Measurements from ENCODE around the gene ASB5.

ASB5 gene

DNA sequence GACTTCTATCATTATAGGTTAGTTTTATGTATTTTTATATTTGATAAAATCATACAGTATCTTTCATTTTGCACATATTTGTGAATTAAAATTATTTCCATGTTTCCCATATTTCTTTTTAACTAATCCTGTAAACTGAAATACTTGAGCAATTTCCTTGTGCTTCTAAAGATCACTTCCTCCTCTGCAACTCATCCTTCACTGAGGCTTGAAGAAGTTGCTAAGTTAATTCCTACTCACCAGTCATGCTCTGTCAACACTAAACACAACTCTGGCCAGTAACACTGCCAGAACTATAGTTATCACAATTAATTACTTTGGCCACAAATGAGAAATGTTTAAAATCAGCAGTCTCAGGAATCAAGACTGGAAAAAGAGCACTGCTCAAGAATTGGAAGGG lies 80.4 kb downstream of the ASB5 start:
- peaks cover 25% of the 10 kb centered on the region for H3K4me1 Mint-ChIP-seq (ENCODE audit: low read depth)
- no peak overlapping the region for H3K4me3 Mint-ChIP-seq
- no peak for DNase-seq
- no peaks in the 10 kb centered on the region for H3K9me3 Mint-ChIP-seq
- no peak overlapping the region for H3K27ac Mint-ChIP-seq
- H3K27me3 Mint-ChIP-seq: peaks cover 73% of the 10 kb centered on the region
- H3K36me3 Mint-ChIP-seq (ENCODE audit: low read depth): no peaks in the 10 kb centered on the region

- Mint-ChIP-seq H3K27me3 (peaks cover 75% of the 10 kb centered on the region), H3K9me3 (no peaks in the 10 kb centered on the region), H3K4me3 (no peak overlapping the region)
Observed at GRCh38 chr4:176187624-176188023, 81.4 kb downstream of the ASB5 start.

DNA sequence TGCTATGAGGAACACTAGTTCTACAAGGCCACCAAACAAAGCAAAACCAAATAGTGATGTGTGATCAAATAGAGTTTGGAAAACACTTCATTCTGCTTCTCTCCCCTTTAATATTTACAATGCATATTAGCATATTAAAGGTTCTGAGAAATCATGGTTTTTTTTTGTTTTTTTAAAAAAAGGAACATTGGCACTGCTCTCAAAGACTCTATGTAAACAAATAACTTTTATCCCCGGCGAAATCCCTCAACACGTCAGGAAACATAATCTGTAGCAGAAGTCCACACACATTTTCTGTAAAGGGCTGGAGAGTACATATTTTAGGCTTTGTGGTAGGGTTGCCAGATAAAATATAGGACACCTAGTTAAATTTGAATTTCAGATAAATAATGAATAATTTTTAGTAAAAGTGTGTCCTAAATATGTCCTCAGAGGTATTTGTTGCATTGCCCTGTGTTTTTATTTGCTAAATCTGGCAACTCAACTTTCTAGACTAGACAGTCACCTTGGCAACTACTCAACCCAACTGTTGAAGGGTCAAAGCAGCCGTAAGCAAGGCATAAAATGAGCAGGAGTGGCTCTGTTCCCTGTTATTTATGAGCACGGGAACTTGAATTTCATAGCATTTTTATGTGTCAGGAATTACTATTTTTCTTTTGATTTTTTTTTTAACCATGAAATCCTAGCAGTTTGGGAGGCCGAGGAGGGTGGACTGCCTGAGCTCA lies 82.2 kb downstream of the ASB5 start:
- H3K36me3 Mint-ChIP-seq (ENCODE audit: low read depth): no peaks in the 10 kb centered on the region
- peaks cover 17% of the 10 kb centered on the region for H3K4me1 Mint-ChIP-seq (ENCODE audit: low read depth)
- no peaks in the 10 kb centered on the region for H3K9me3 Mint-ChIP-seq
- no peak overlapping the region for H3K4me3 Mint-ChIP-seq
- H3K27ac Mint-ChIP-seq: no peak overlapping the region
- no peak for DNase-seq
- H3K27me3 Mint-ChIP-seq: peaks cover 67% of the 10 kb centered on the region

More at GRCh38 chr4:176187624-176188023, 81.4 kb downstream of the ASB5 start:
- Mint-ChIP-seq H3K27ac (no peak overlapping the region), H3K36me3 (ENCODE audit: low read depth) (no peaks in the 10 kb centered on the region), H3K4me1 (ENCODE audit: low read depth) (peaks cover 17% of the 10 kb centered on the region)
- DNase-seq: no peak

DNA sequence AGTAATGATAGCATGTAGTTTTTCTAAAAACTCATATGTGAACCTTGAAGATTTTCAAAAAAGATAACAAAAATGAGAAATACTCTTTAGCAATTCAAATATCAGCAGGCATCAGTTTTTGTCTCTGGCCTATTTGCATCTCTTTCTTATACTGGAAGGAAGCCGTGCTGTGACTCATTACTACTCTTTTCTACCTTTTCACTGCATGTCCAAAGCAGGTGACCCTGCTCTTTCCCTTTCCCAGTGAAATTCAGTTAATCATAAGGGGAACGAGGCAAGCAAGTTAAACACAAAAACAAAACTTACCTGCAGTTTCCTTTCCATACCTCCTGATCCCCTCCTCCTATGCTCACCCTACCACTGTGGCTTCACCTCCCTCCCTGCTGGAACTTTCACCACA lies 83.0 kb downstream of the ASB5 start:
- no peak overlapping the region for H3K27ac Mint-ChIP-seq
- H3K4me1 Mint-ChIP-seq (ENCODE audit: low read depth): peaks cover 17% of the 10 kb centered on the region
- no peaks in the 10 kb centered on the region for H3K9me3 Mint-ChIP-seq
- peaks cover 60% of the 10 kb centered on the region for H3K27me3 Mint-ChIP-seq
- H3K4me3 Mint-ChIP-seq: no peak overlapping the region
- no peaks in the 10 kb centered on the region for H3K36me3 Mint-ChIP-seq (ENCODE audit: low read depth)
- no peak for DNase-seq

- H3K4me1 Mint-ChIP-seq (ENCODE audit: low read depth): peaks cover 17% of the 10 kb centered on the region
- H3K4me3 Mint-ChIP-seq: no peak overlapping the region
- no peak for DNase-seq
- peaks cover 53% of the 10 kb centered on the region for H3K27me3 Mint-ChIP-seq
- no peaks in the 10 kb centered on the region for H3K9me3 Mint-ChIP-seq
- no peak overlapping the region for H3K27ac Mint-ChIP-seq
- no peaks in the 10 kb centered on the region for H3K36me3 Mint-ChIP-seq (ENCODE audit: low read depth)
Observed at GRCh38 chr4:176185051-176185450, 84.0 kb downstream of the ASB5 start.
